B cell (primary cell): Measurements from ENCODE around the gene EIF1AD. TPM values are rescaled to one million over a fixed set of nuclear protein-coding genes. Genes with fewer than 3 reads are reported as not detected.

ENCODE experiments used
- ATAC-seq: fragments of 200-7000 bp; cut with Tn5 transposase; one replicate; pipeline ENCODE4 v1.10.0; 2021; ENCODE audit warnings: low read depth, mild to moderate bottlenecking, moderate number of reproducible peaks, moderate library complexity
- CTCF ChIA-PET: fragments of 350-600 bp; sonication (Branson Sonifier 250); formaldehyde crosslinking; loops from one replicate; lab custom pipeline; 2021; ENCODE audit warnings: antibody characterized with exemption, inconsistent platforms; lab: Charles Lee
- POLR2A ChIA-PET: fragments of 350-600 bp; sonication (Branson Sonifier 250); formaldehyde crosslinking; loops from one replicate; lab custom pipeline; 2021; ENCODE audit warnings: antibody characterized with exemption; lab: Charles Lee
- DNase-seq: peaks from one replicate; pipeline ENCODE4 v3.0.0; 2013
- H2AFZ ChIP-seq: 2 replicates; pipeline ENCODE4 v1.6.1; 2012; ENCODE audit warnings: mild to moderate bottlenecking, low read depth, low read length; ENCODE audit not compliant: insufficient read depth, poor library complexity, severe bottlenecking
- H3K27ac ChIP-seq, 2 donors: 1 replicate in 1 of 2; 2 replicates in 1 of 2; pipeline ENCODE4 v1.5.1; 2012 to 2013; ENCODE audit warnings: low read length in 2 of 2, mild to moderate bottlenecking in 2 of 2, moderate library complexity in 1 of 2
- H3K27me3 ChIP-seq, 4 experiments: fragments of 200-600 bp in 1 of 4; sonication (generic) in 1 of 4; replicated peaks in 1 of 4; 1 replicate in 2 of 4; 2 replicates in 2 of 4; pipeline versions ENCODE4 v1.6.1 to v1.7.0; 2013 to 2016; ENCODE audit warnings: low read length in 3 of 4, mild to moderate bottlenecking in 2 of 4, mixed read lengths in 1 of 4, moderate library complexity in 1 of 4; ENCODE audit not compliant: insufficient read depth in 4 of 4, control insufficient read depth in 3 of 4; ENCODE audit errors: control extremely low read depth in 1 of 4
- H3K36me3 ChIP-seq, 2 experiments: replicated peaks in 1 of 2; 1 replicate in 1 of 2; 2 replicates in 1 of 2; pipeline versions ENCODE4 v1.6.1 to v1.7.1; 2013; ENCODE audit warnings: low read length in 1 of 2; ENCODE audit not compliant: insufficient read depth in 2 of 2, control insufficient read depth in 1 of 2; ENCODE audit errors: control extremely low read depth in 1 of 2, extremely low read depth in 1 of 2
- H3K4me1 ChIP-seq, 2 donors: fragments of 200-600 bp in 1 of 2; sonication (generic) in 1 of 2; 1 replicate in 1 of 2; 2 replicates in 1 of 2; pipeline versions ENCODE4 v1.5.1 to v1.6.1; 2013 to 2017; ENCODE audit warnings: low read length in 2 of 2; ENCODE audit not compliant: control insufficient read depth in 2 of 2, insufficient read depth in 2 of 2
- H3K4me2 ChIP-seq: replicated peaks from 2 replicates; pipeline ENCODE3; 2012; ENCODE audit warnings: mild to moderate bottlenecking, low read depth, low read length; ENCODE audit not compliant: poor library complexity, severe bottlenecking
- H3K4me3 ChIP-seq, 5 experiments: fragments of 200-600 bp in 1 of 5; sonication (generic) in 1 of 5; 1 replicate in 3 of 5; 2 replicates in 2 of 5; pipeline versions ENCODE4 v1.5.1 to v1.7.0; 2011 to 2016; ENCODE audit warnings: low read length in 4 of 5, mild to moderate bottlenecking in 4 of 5, low read depth in 2 of 5, control low read depth in 1 of 5, moderate library complexity in 1 of 5; ENCODE audit not compliant: insufficient read depth in 1 of 5; ENCODE audit errors: control extremely low read depth in 1 of 5, extremely low read depth in 1 of 5
- H3K79me2 ChIP-seq: fragments of 200-600 bp; sonication (generic); one replicate; pipeline ENCODE4 v1.6.0; 2016; ENCODE audit warnings: low read length; ENCODE audit not compliant: control insufficient read depth, insufficient read depth
- H3K9ac ChIP-seq: fragments of 200-600 bp; sonication (generic); 2 replicates; pipeline ENCODE4 v1.6.1; 2017; ENCODE audit warnings: mild to moderate bottlenecking, low read length, moderate library complexity
- H3K9me3 ChIP-seq, 3 donors: one replicate each; pipeline versions ENCODE4 v1.6.1 to v1.7.1; 2013; ENCODE audit warnings: low read length in 2 of 3; ENCODE audit not compliant: control insufficient read depth in 2 of 3, insufficient read depth in 1 of 3; ENCODE audit errors: control extremely low read depth in 1 of 3
- H4K20me1 ChIP-seq: 2 replicates; pipeline ENCODE4 v1.6.0; 2012; ENCODE audit warnings: mild to moderate bottlenecking, low read length; ENCODE audit not compliant: insufficient read depth, control insufficient read depth, poor library complexity, severe bottlenecking
- H3K27ac Mint-ChIP-seq: one replicate; pipeline ENCODE4 v1.8.0; 2021; ENCODE audit warnings: mixed read lengths
- H3K27me3 Mint-ChIP-seq: one replicate; pipeline ENCODE4 v1.8.0; 2021; ENCODE audit warnings: mixed read lengths
- H3K4me1 Mint-ChIP-seq: one replicate; pipeline ENCODE4 v1.8.0; 2021; ENCODE audit warnings: mixed read lengths
- H3K4me3 Mint-ChIP-seq: one replicate; pipeline ENCODE4 v1.8.0; 2021; ENCODE audit warnings: mixed read lengths
- H3K9me3 Mint-ChIP-seq: one replicate; pipeline ENCODE4 v1.8.0; 2022; ENCODE audit warnings: mixed read lengths; ENCODE audit not compliant: insufficient read depth
- CTCF ChIP-seq: fragments of 200-600 bp; IDR thresholded peaks from one replicate; pipeline ENCODE4 v1.8.0; 2022; ENCODE audit warnings: antibody characterized with exemption, mild to moderate bottlenecking
- EZH2 ChIP-seq: IDR thresholded peaks from 2 replicates; pipeline ENCODE4 v1.6.1; 2012; ENCODE audit warnings: borderline replicate concordance, low read depth, mild to moderate bottlenecking, moderate library complexity, low read length; ENCODE audit not compliant: insufficient read depth, poor library complexity, severe bottlenecking
- WGBS: methylation state at CpG from one replicate; pipeline ENCODE4 v1.1.5; 2013; ENCODE audit warnings: missing lambda C conversion rate; ENCODE audit not compliant: insufficient coverage; 5-methylcytosine and 5-hydroxymethylcytosine counted together
- intact Hi-C: fragments of 100-400 bp; cut with micrococcal nuclease; formaldehyde crosslinking; loops from one replicate; pipeline ENCODE4 v1.10.0; 2022
- polyA plus RNA-seq: library from polyadenylated mRNA; depleted of rRNA; stranded (reverse); fragments of >200 nt; gene quantifications from 2 replicates; pipeline ENCODE4 v1.2.3, GENCODE V29; 2012
- total RNA-seq, 2 donors: library from RNA; stranded (reverse); fragments of 120-200 nt in 1 of 2; gene quantifications; 1 replicate in 1 of 2; 2 replicates in 1 of 2; pipeline versions ENCODE4 v1.2.3 to v1.2.4, GENCODE V29; 2013 to 2022

The EIF1AD gene
- total and polyA plus RNA-seq, 2 donors (not counting 1 experiment from before 2014, with no cell fraction given), result 56.9 to 65.2 TPM

GRCh38 chr11:66048547-66049323, 46.8 kb upstream of the EIF1AD start, which contains the start of gene GAL3ST3:
TSS of gene GAL3ST3 (minus strand) at chr11:66049161. CDS start at chr11:66045415, 3,746 bp downstream.
- CTCF ChIA-PET, result interaction anchor here (1.0 kb wide), 1 partner anchor 85 kb away, joined by 3 read pairs; no protein-coding TSS in a partner anchor
- 19% methylated on average over 31 of the region's 39 CpGs for WGBS

More at GRCh38 chr11:66048547-66049323, 46.8 kb upstream of the EIF1AD start, which contains the start of gene GAL3ST3:
- H3K27ac Mint-ChIP-seq, result peak within 1 kb of the TSS; percentile 59
- ATAC-seq, result no peak
- Histone ChIP-seq H4K20me1 (peaks cover 10% of the 10 kb centered on the region), H2AFZ (peak within 1 kb of the TSS; percentile 36), H3K4me1 (peaks cover 25 to 36% of the 10 kb centered on the region in 2 donors), H3K9me3 (no peaks in the 10 kb centered on the region), H3K27ac (no peak within 1 kb of the TSS), H3K4me2 (peak within 1 kb of the TSS; percentile 43), H3K27me3 (peaks cover 0 to 35% (median 5%) of the 10 kb centered on the region in 4 experiments), H3K36me3 (peaks cover 0 to 5% of the 10 kb centered on the region in 2 experiments), H3K4me3 (no peak within 1 kb of the TSS), H3K9ac (no peak within 1 kb of the TSS), H3K79me2 (peaks cover 44% of the 10 kb centered on the region)
- DNase-seq, result no peak
- peak within 1 kb of the TSS; percentile 26 for H3K4me3 Mint-ChIP-seq
- TF ChIP-seq CTCF (no peak), EZH2 (no peak)
- intact Hi-C loops, result no loop called here
- no peaks in the 10 kb centered on the region for H3K9me3 Mint-ChIP-seq
- H3K4me1 Mint-ChIP-seq, result peaks cover 34% of the 10 kb centered on the region
- POLR2A ChIA-PET, result interaction anchor here (0.6 kb wide), 1 partner anchor 90 kb away, joined by 4 read pairs; no protein-coding TSS in a partner anchor
- peaks cover 12% of the 10 kb centered on the region for H3K27me3 Mint-ChIP-seq
